ENCODE measurements around the gene PERCC1. TPM values are rescaled to one million over a fixed set of nuclear protein-coding genes. Genes with fewer than 3 reads are reported as not detected.
"Not testable (repeated sequence)": the region's sequence is repeated elsewhere in the genome, so short reads cannot be mapped to it uniquely, and the experiment has no call there.

Gene PERCC1
- total RNA-seq, 1 experiment from 2014 or later, result not detected

GRCh38 chr16:1434644-1435592 lies 4.0 kb downstream of the PERCC1 start:
- DNase-seq (ENCODE audit: low spot score), result no peak

GRCh38 chr16:1435921-1436697 lies 5.2 kb downstream of the PERCC1 start:
- DNase-seq (ENCODE audit: low spot score), result no peak

- DNase-seq (ENCODE audit: low spot score), result no peak
Observed at GRCh38 chr16:1436731-1437355, 6.0 kb downstream of the PERCC1 start.

- DNase-seq (ENCODE audit: low spot score), result no peak
Observed at GRCh38 chr16:1437606-1438005, 6.7 kb downstream of the PERCC1 start.

GRCh38 chr16:1438229-1439057 lies 7.6 kb downstream of the PERCC1 start:
- no peak for DNase-seq (ENCODE audit: low spot score)

- DNase-seq (ENCODE audit: low spot score), result no peak
Observed at GRCh38 chr16:1439058-1439698, 8.3 kb downstream of the PERCC1 start.

- DNase-seq (ENCODE audit: low spot score), result not testable (repeated sequence)
Observed at GRCh38 chr16:1439699-1440074, 8.8 kb downstream of the PERCC1 start.

- DNase-seq (ENCODE audit: low spot score), result no peak
Observed at GRCh38 chr16:1441391-1441829, 10.5 kb downstream of the PERCC1 start.

- DNase-seq (ENCODE audit: low spot score), result no peak
Observed at GRCh38 chr16:1442697-1443096, 11.8 kb downstream of the PERCC1 start.

GRCh38 chr16:1443403-1443973 lies 12.6 kb downstream of the PERCC1 start:
- no peak for DNase-seq (ENCODE audit: low spot score)

- no peak for DNase-seq (ENCODE audit: low spot score)
Observed at GRCh38 chr16:1443980-1444729, 13.3 kb downstream of the PERCC1 start, which contains the start of gene CCDC154. Gene CCDC154, minus strand, starts transcription at chr16:1444556. Its CDS starts 234 bp downstream, at chr16:1444322.

GRCh38 chr16:1444730-1445517 lies 14.0 kb downstream of the PERCC1 start:
- DNase-seq (ENCODE audit: low spot score), result no peak

GRCh38 chr16:1445518-1446203 lies 14.8 kb downstream of the PERCC1 start:
- DNase-seq (ENCODE audit: low spot score), result no peak

- no peak for DNase-seq (ENCODE audit: low spot score)
Observed at GRCh38 chr16:1446296-1447080, 15.6 kb downstream of the PERCC1 start.

- no peak for DNase-seq (ENCODE audit: low spot score)
Observed at GRCh38 chr16:1447965-1448364, 17.1 kb downstream of the PERCC1 start.

- no peak for DNase-seq (ENCODE audit: low spot score)
Observed at GRCh38 chr16:1448536-1449116, 17.7 kb downstream of the PERCC1 start.
